Hepatocyte (in vitro differentiated cells): ENCODE results near the gene POU6F2. TPM values are rescaled to one million over a fixed set of nuclear protein-coding genes. Genes with fewer than 3 reads are reported as not detected.

Experiments
- DNase-seq: peaks from one replicate; pipeline ENCODE4 v3.0.0-alpha.2; 2016; ENCODE audit warnings: low spot score
- H2AFZ ChIP-seq: fragments of 200-600 bp; sonication (generic); 2 replicates; pipeline ENCODE4 v1.6.0; 2016; ENCODE audit warnings: antibody characterized with exemption, mild to moderate bottlenecking
- H3K27ac ChIP-seq: fragments of 200-600 bp; sonication (generic); 2 replicates; pipeline ENCODE4 v1.5.1; 2016; ENCODE audit warnings: mild to moderate bottlenecking
- H3K27me3 ChIP-seq: fragments of 200-600 bp; sonication (generic); 2 replicates; pipeline ENCODE4 v1.6.1; 2016
- H3K36me3 ChIP-seq: fragments of 200-600 bp; sonication (generic); replicated peaks from 2 replicates; pipeline ENCODE4 v1.5.1; 2016; ENCODE audit warnings: low read depth; ENCODE audit not compliant: insufficient read depth
- H3K4me1 ChIP-seq: fragments of 200-600 bp; sonication (generic); 2 replicates; pipeline ENCODE4 v1.5.1; 2016; ENCODE audit warnings: mild to moderate bottlenecking, moderate library complexity; ENCODE audit not compliant: insufficient read depth
- H3K4me2 ChIP-seq: fragments of 200-600 bp; sonication (generic); 2 replicates; pipeline ENCODE4 v1.6.0; 2016
- H3K4me3 ChIP-seq: fragments of 200-600 bp; sonication (generic); 2 replicates; pipeline ENCODE4 v1.5.1; 2016; ENCODE audit warnings: mild to moderate bottlenecking
- H3K79me2 ChIP-seq: fragments of 200-600 bp; sonication (generic); 2 replicates; pipeline ENCODE4 v1.6.0; 2017; ENCODE audit warnings: mild to moderate bottlenecking
- H3K9me2 ChIP-seq: fragments of 200-600 bp; sonication (generic); replicated peaks from 2 replicates; pipeline ENCODE4 v1.6.0; 2017; ENCODE audit warnings: mild to moderate bottlenecking; ENCODE audit not compliant: insufficient read depth
- H3K9me3 ChIP-seq: fragments of 200-600 bp; sonication (generic); 2 replicates; pipeline ENCODE4 v1.5.1; 2016; ENCODE audit warnings: low read depth, mild to moderate bottlenecking
- H4K20me1 ChIP-seq: fragments of 200-600 bp; sonication (generic); 2 replicates; pipeline ENCODE4 v1.6.0; 2016; ENCODE audit warnings: mild to moderate bottlenecking; ENCODE audit not compliant: insufficient read depth, poor library complexity, severe bottlenecking
- CTCF ChIP-seq: fragments of 200-600 bp; sonication (generic); IDR thresholded peaks from 2 replicates; pipeline ENCODE4 v1.5.1; 2016; ENCODE audit warnings: antibody characterized with exemption, mild to moderate bottlenecking; ENCODE audit not compliant: poor library complexity
- EZH2 ChIP-seq: fragments of 200-600 bp; sonication (generic); IDR thresholded peaks from 2 replicates; pipeline ENCODE4 v1.6.1; 2016; ENCODE audit warnings: antibody characterized with exemption, mild to moderate bottlenecking, borderline replicate concordance
- EZH2phosphoT487 ChIP-seq: fragments of 200-600 bp; sonication (generic); IDR thresholded peaks from one replicate; pipeline ENCODE4 v1.6.1; 2018; ENCODE audit warnings: antibody characterized with exemption, mild to moderate bottlenecking, low read depth, moderate library complexity; ENCODE audit not compliant: unreplicated experiment, severe bottlenecking
- WGBS: methylation state at CpG from one replicate; pipeline ENCODE4 v1.1.6; 2016; ENCODE audit warnings: low lambda C conversion rate; ENCODE audit errors: missing lambda C conversion rate; 5-methylcytosine and 5-hydroxymethylcytosine counted together
- polyA plus RNA-seq: library from polyadenylated mRNA; unstranded; fragments of >200 nt; fragmentation: Nextera tagmentation; extraction: Ambion mirVana; gene quantifications from 2 replicates; pipeline ENCODE4 v1.2.1, GENCODE V29; 2016
- total RNA-seq: library from RNA; depleted of rRNA; stranded (reverse); fragments of >200 nt; gene quantifications from 2 replicates; pipeline ENCODE4 v1.2.3, GENCODE V29; 2014

The POU6F2 gene
- total and polyA plus RNA-seq, 2 experiments from 2014 or later, result 0.67 to 1.4 TPM

DNA sequence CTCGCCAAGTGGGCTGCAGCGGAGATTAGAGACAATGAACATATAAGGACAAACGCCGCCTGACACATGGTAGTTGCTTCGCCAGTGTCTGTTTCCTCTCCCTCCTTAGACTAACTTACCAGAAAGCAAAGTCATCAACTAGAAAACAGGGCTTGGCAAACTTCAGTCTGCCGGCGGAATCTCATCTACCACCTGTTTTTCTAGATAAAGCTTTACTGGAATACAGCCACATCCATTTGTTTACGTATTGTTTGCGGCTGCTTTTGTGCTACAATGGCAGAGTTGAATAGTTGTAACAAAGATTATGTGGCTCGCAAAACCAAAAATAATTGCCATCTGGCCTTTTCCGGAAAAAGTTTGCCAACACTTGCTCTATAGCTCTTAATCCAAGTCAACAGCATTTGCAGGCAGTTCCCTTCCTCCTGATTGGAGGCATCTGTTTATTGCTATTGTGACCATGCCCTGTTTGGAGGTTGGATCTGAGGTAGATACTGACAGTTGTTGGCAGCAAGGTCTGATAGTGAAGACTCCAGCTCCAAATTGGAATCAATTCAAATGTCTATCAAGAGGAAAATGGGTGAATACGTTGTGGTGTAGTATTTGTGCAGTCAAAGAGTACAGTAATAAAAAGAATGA, 260.6 kb downstream of the POU6F2 start:
- Histone ChIP-seq H3K27me3 (no peaks in the 10 kb centered on the region), H3K27ac (no peak overlapping the region), H3K4me2 (no peak overlapping the region), H3K9me2 (no peaks in the 10 kb centered on the region), H3K4me3 (no peak overlapping the region), H3K9me3 (peaks cover 5% of the 10 kb centered on the region), H3K36me3 (no peaks in the 10 kb centered on the region), H2AFZ (no peak overlapping the region), H3K4me1 (no peaks in the 10 kb centered on the region), H3K79me2 (no peaks in the 10 kb centered on the region), H4K20me1 (no peaks in the 10 kb centered on the region)
- TF ChIP-seq EZH2phosphoT487, result no peak
- TF ChIP-seq CTCF, result no peak
- TF ChIP-seq EZH2, result no peak
- DNase-seq, result no peak
- 81% methylated on average over 12 of the region's 12 CpGs for WGBS

DNA sequence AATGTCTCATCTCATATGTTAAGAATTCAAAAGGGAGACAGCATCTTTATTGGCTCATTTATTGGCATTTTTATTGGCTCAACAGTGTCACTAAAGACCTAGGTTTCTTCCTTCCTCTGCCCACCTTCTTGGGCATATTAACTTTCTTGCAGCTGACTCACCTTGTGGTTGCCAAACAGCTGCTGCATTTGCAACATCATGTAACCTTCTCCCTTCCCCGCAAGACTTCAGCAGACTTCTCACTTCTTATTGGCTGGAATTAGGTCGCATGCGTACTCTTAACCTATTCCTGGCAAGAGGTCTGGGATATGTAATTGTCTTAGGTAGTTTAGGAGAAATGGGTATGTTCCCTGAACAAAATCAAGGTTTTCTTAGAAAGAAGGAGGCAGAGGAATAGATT, 263.2 kb downstream of the POU6F2 start:
- 95% methylated on average over 3 of the region's 3 CpGs for WGBS
- H3K79me2 ChIP-seq, result no peaks in the 10 kb centered on the region
- H3K4me3 ChIP-seq, result no peak overlapping the region
- TF ChIP-seq EZH2phosphoT487, result no peak
- TF ChIP-seq CTCF, result no peak
- TF ChIP-seq EZH2, result no peak
- DNase-seq, result no peak
- no peak overlapping the region for H3K27ac ChIP-seq
- H3K27me3 ChIP-seq, result no peaks in the 10 kb centered on the region
- H3K9me2 ChIP-seq, result no peaks in the 10 kb centered on the region
- H3K9me3 ChIP-seq, result peaks cover 5% of the 10 kb centered on the region
- no peak overlapping the region for H3K4me2 ChIP-seq
- no peak overlapping the region for H2AFZ ChIP-seq
- no peaks in the 10 kb centered on the region for H3K4me1 ChIP-seq
- H4K20me1 ChIP-seq, result no peaks in the 10 kb centered on the region
- H3K36me3 ChIP-seq, result no peaks in the 10 kb centered on the region

DNA sequence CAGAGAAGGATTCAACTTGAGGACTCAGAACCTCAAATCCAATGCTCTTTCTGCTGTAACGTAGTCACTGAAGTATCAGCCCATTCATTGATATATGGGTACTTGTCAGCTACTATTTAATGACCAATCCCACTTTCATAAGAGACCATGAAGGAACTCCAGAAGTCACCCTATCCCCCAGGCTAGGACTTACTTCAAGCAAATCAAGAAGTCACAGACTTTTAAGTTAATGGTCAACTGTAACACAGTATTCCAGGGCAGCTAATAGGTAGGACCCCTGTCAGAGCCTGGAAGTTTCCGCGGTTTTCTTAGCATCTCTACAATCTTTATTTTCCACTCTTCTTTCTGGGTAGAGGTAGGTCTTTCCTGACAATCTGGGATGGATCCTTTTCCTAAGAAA, 269.9 kb downstream of the POU6F2 start:
- no peak overlapping the region for H2AFZ ChIP-seq
- TF ChIP-seq EZH2, result no peak
- TF ChIP-seq CTCF, result no peak
- TF ChIP-seq EZH2phosphoT487, result no peak
- H3K4me2 ChIP-seq, result no peak overlapping the region
- no peaks in the 10 kb centered on the region for H3K9me3 ChIP-seq
- no peak overlapping the region for H3K27ac ChIP-seq
- H3K27me3 ChIP-seq, result no peaks in the 10 kb centered on the region
- no peaks in the 10 kb centered on the region for H3K36me3 ChIP-seq
- H3K4me3 ChIP-seq, result no peak overlapping the region
- no peaks in the 10 kb centered on the region for H3K79me2 ChIP-seq
- H4K20me1 ChIP-seq, result no peaks in the 10 kb centered on the region
- no peak for DNase-seq
- no peaks in the 10 kb centered on the region for H3K4me1 ChIP-seq
- H3K9me2 ChIP-seq, result no peaks in the 10 kb centered on the region
- WGBS, result 94% methylated on average over 3 of the region's 3 CpGs
